HAP-1 (cell line): ENCODE results near the gene PNRC1.
"Not testable (repeated sequence)": the region's sequence is repeated elsewhere in the genome, so short reads cannot be mapped to it uniquely, and the experiment has no call there.

Experiments used
- DNase-seq, 2 experiments: peaks; one replicate each; pipeline ENCODE4 v3.0.0-alpha.2; 2016 to 2020; ENCODE audit warnings: low spot score in 2 of 2
- H3K27me3 ChIP-seq: fragments of 250-450 bp; sonication (Bioruptor Pico); 2 replicates; pipeline ENCODE4 v1.5.1; 2020; ENCODE audit warnings: low read depth, mild to moderate bottlenecking, moderate library complexity
- H3K36me3 ChIP-seq: fragments of 250-450 bp; sonication (Bioruptor Pico); replicated peaks from 2 replicates; pipeline ENCODE4 v1.5.1; 2020; ENCODE audit warnings: mild to moderate bottlenecking
- H3K4me1 ChIP-seq: fragments of 250-450 bp; sonication (Bioruptor Pico); 2 replicates; pipeline ENCODE4 v1.5.1; 2020; ENCODE audit warnings: mild to moderate bottlenecking
- H3K4me3 ChIP-seq: fragments of 250-450 bp; sonication (Bioruptor Pico); 2 replicates; pipeline ENCODE4 v1.5.1; 2020; ENCODE audit warnings: mild to moderate bottlenecking, moderate library complexity
- H3K9me3 ChIP-seq: fragments of 250-450 bp; sonication (Bioruptor Pico); 2 replicates; pipeline ENCODE4 v1.5.1; 2020; ENCODE audit warnings: mild to moderate bottlenecking, moderate library complexity
- in situ Hi-C: fragments of 300-500 bp; cut with MboI; formaldehyde crosslinking; loops from 3 replicates; pipeline ENCODE4 v1.14.3; 2020; ENCODE audit warnings: low sequenced_read_pairs, inconsistent platforms, mixed read lengths

Gene PNRC1

GRCh38 chr6:89048288-89048923 lies 32.1 kb upstream of the PNRC1 start:
- Histone ChIP-seq H3K36me3 (no peaks in the 10 kb centered on the region), H3K9me3 (no peaks in the 10 kb centered on the region), H3K4me3 (no peak overlapping the region), H3K4me1 (no peaks in the 10 kb centered on the region), H3K27me3 (no peaks in the 10 kb centered on the region)
- DNase-seq = no peak
- in situ Hi-C loops = no loop called here

- Histone ChIP-seq H3K27me3 (no peaks in the 10 kb centered on the region), H3K4me3 (no peak overlapping the region), H3K36me3 (no peaks in the 10 kb centered on the region), H3K9me3 (no peaks in the 10 kb centered on the region), H3K4me1 (no peaks in the 10 kb centered on the region)
- no peak for DNase-seq
- in situ Hi-C loops = no loop called here
These were observed 31.6 kb upstream of the PNRC1 start for GRCh38 chr6:89048985-89049384.

- no peak for DNase-seq
- no peaks in the 10 kb centered on the region for H3K4me1 ChIP-seq
- no peaks in the 10 kb centered on the region for H3K9me3 ChIP-seq
- H3K27me3 ChIP-seq = no peaks in the 10 kb centered on the region
- no peak overlapping the region for H3K4me3 ChIP-seq
- in situ Hi-C loops = no loop called here
- no peaks in the 10 kb centered on the region for H3K36me3 ChIP-seq
These were observed 30.4 kb upstream of the PNRC1 start for GRCh38 chr6:89050155-89050554.

- in situ Hi-C loops = no loop called here
- Histone ChIP-seq H3K36me3 (no peaks in the 10 kb centered on the region), H3K27me3 (no peaks in the 10 kb centered on the region), H3K4me1 (no peaks in the 10 kb centered on the region), H3K4me3 (no peak overlapping the region), H3K9me3 (no peaks in the 10 kb centered on the region)
- DNase-seq = no peak
These were observed 29.9 kb upstream of the PNRC1 start for GRCh38 chr6:89050697-89051096.

GRCh38 chr6:89051676-89052075 lies 28.9 kb upstream of the PNRC1 start:
- in situ Hi-C loops = no loop called here
- H3K36me3 ChIP-seq = no peaks in the 10 kb centered on the region
- H3K27me3 ChIP-seq = no peaks in the 10 kb centered on the region
- no peaks in the 10 kb centered on the region for H3K4me1 ChIP-seq
- no peak overlapping the region for H3K4me3 ChIP-seq
- no peak for DNase-seq
- no peaks in the 10 kb centered on the region for H3K9me3 ChIP-seq

- no peaks in the 10 kb centered on the region for H3K4me1 ChIP-seq
- no peaks in the 10 kb centered on the region for H3K27me3 ChIP-seq
- H3K9me3 ChIP-seq = no peaks in the 10 kb centered on the region
- in situ Hi-C loops = no loop called here
- no peak for DNase-seq
- no peak overlapping the region for H3K4me3 ChIP-seq
- H3K36me3 ChIP-seq = no peaks in the 10 kb centered on the region
These were observed 26.3 kb upstream of the PNRC1 start for GRCh38 chr6:89054208-89054607.

- Histone ChIP-seq H3K4me1 (no peaks in the 10 kb centered on the region), H3K36me3 (no peaks in the 10 kb centered on the region), H3K9me3 (no peaks in the 10 kb centered on the region), H3K4me3 (no peak overlapping the region), H3K27me3 (no peaks in the 10 kb centered on the region)
- no peak for DNase-seq
- in situ Hi-C loops = no loop called here
These were observed 22.8 kb upstream of the PNRC1 start for GRCh38 chr6:89057759-89058158.

- Histone ChIP-seq H3K4me1 (no peaks in the 10 kb centered on the region), H3K9me3 (no peaks in the 10 kb centered on the region), H3K36me3 (no peaks in the 10 kb centered on the region), H3K4me3 (no peak overlapping the region), H3K27me3 (no peaks in the 10 kb centered on the region)
- in situ Hi-C loops = no loop called here
- DNase-seq = no peak
These were observed 21.9 kb upstream of the PNRC1 start for GRCh38 chr6:89058627-89059026.

GRCh38 chr6:89059227-89059626 lies 21.3 kb upstream of the PNRC1 start:
- Histone ChIP-seq H3K4me3 (no peak overlapping the region), H3K36me3 (no peaks in the 10 kb centered on the region), H3K9me3 (no peaks in the 10 kb centered on the region), H3K4me1 (no peaks in the 10 kb centered on the region), H3K27me3 (no peaks in the 10 kb centered on the region)
- no peak for DNase-seq
- in situ Hi-C loops = no loop called here

GRCh38 chr6:89063881-89064280 lies 16.7 kb upstream of the PNRC1 start:
- DNase-seq = no peak
- no peaks in the 10 kb centered on the region for H3K4me1 ChIP-seq
- no peaks in the 10 kb centered on the region for H3K27me3 ChIP-seq
- H3K36me3 ChIP-seq = no peaks in the 10 kb centered on the region
- in situ Hi-C loops = no loop called here
- H3K9me3 ChIP-seq = no peaks in the 10 kb centered on the region
- H3K4me3 ChIP-seq = no peak overlapping the region

- H3K9me3 ChIP-seq, H3K4me3 ChIP-seq, H3K4me1 ChIP-seq, DNase-seq, H3K36me3 ChIP-seq, in situ Hi-C loops, H3K27me3 ChIP-seq: not testable (repeated sequence)
These were observed 15.6 kb upstream of the PNRC1 start for GRCh38 chr6:89064931-89065330.

- DNase-seq, in situ Hi-C loops, H3K27me3 ChIP-seq, H3K4me3 ChIP-seq, H3K4me1 ChIP-seq, H3K36me3 ChIP-seq, H3K9me3 ChIP-seq: not testable (repeated sequence)
These were observed 14.4 kb upstream of the PNRC1 start for GRCh38 chr6:89066121-89066520.

GRCh38 chr6:89066940-89067646 lies 13.5 kb upstream of the PNRC1 start:
- Histone ChIP-seq H3K36me3 (no peaks in the 10 kb centered on the region), H3K4me3 (no peak overlapping the region), H3K9me3 (no peaks in the 10 kb centered on the region; the same call in 1 of the 2 replicates), H3K4me1 (no peaks in the 10 kb centered on the region), H3K27me3 (no peaks in the 10 kb centered on the region)
- DNase-seq = no peak
- in situ Hi-C loops = no loop called here

- Histone ChIP-seq H3K4me3 (no peak overlapping the region), H3K27me3 (no peaks in the 10 kb centered on the region; the same call in 1 of the 2 replicates), H3K9me3 (no peaks in the 10 kb centered on the region; the same call in 1 of the 2 replicates), H3K36me3 (no peaks in the 10 kb centered on the region), H3K4me1 (no peaks in the 10 kb centered on the region)
- no peak for DNase-seq
- in situ Hi-C loops = no loop called here
These were observed 12.8 kb upstream of the PNRC1 start for GRCh38 chr6:89067796-89068195.
